ENCODE results near the gene ANAPC5.

The ANAPC5 gene

GRCh38 chr12:121351820-121352681, at the start of gene ANAPC5:
ANAPC5 (minus strand) TSS chr12:121352411; CDS start chr12:121352340, 71 bp downstream.
- no peak for TF ChIP-seq CTCF (conservative IDR thresholded peaks at IDR 0.05; ENCODE audit: low read depth, low read length)
- peak within 1 kb of the TSS; percentile 95 for H3K4me3 ChIP-seq (ENCODE audit: low read depth, low read length)
- DNase-seq (ENCODE audit: low read depth) = peak; percentile 99

- peak; percentile 37 for DNase-seq (ENCODE audit: low read depth)
- TF ChIP-seq CTCF (conservative IDR thresholded peaks at IDR 0.05; ENCODE audit: low read depth, low read length) = no peak
- H3K4me3 ChIP-seq (ENCODE audit: low read depth, low read length) = peak overlapping the region; percentile 90
Observed at GRCh38 chr12:121400332-121401139, 48.3 kb upstream of the ANAPC5 start.

- H3K4me3 ChIP-seq (ENCODE audit: low read depth, low read length) = peak within 1 kb of the TSS; percentile 90
- peak; percentile 25 for TF ChIP-seq CTCF (conservative IDR thresholded peaks at IDR 0.05; ENCODE audit: low read depth, low read length)
- DNase-seq (ENCODE audit: low read depth) = peak; percentile 99
Observed at GRCh38 chr12:121399391-121400331, 47.5 kb upstream of the ANAPC5 start, which contains the start of gene RNF34. RNF34 (plus strand) TSS chr12:121400118; CDS start chr12:121400213, 95 bp downstream.

- DNase-seq (ENCODE audit: low read depth) = no peak
- H3K4me3 ChIP-seq (ENCODE audit: low read depth, low read length) = no peak overlapping the region
- TF ChIP-seq CTCF (conservative IDR thresholded peaks at IDR 0.05; ENCODE audit: low read depth, low read length) = no peak
Observed at GRCh38 chr12:121398355-121398754, 46.1 kb upstream of the ANAPC5 start.

GRCh38 chr12:121397521-121397920, 45.3 kb upstream of the ANAPC5 start:
- no peak overlapping the region for H3K4me3 ChIP-seq (ENCODE audit: low read depth, low read length)
- no peak for DNase-seq (ENCODE audit: low read depth)
- no peak for TF ChIP-seq CTCF (conservative IDR thresholded peaks at IDR 0.05; ENCODE audit: low read depth, low read length)

GRCh38 chr12:121392325-121392716, 40.1 kb upstream of the ANAPC5 start:
- DNase-seq (ENCODE audit: low read depth) = no peak
- TF ChIP-seq CTCF (conservative IDR thresholded peaks at IDR 0.05; ENCODE audit: low read depth, low read length) = no peak
- no peak overlapping the region for H3K4me3 ChIP-seq (ENCODE audit: low read depth, low read length)
